ENCODE data around the gene CALU.

Gene CALU
- 45.5 to 47.8 reads per million in 2 donors for total RNA-seq

DNA sequence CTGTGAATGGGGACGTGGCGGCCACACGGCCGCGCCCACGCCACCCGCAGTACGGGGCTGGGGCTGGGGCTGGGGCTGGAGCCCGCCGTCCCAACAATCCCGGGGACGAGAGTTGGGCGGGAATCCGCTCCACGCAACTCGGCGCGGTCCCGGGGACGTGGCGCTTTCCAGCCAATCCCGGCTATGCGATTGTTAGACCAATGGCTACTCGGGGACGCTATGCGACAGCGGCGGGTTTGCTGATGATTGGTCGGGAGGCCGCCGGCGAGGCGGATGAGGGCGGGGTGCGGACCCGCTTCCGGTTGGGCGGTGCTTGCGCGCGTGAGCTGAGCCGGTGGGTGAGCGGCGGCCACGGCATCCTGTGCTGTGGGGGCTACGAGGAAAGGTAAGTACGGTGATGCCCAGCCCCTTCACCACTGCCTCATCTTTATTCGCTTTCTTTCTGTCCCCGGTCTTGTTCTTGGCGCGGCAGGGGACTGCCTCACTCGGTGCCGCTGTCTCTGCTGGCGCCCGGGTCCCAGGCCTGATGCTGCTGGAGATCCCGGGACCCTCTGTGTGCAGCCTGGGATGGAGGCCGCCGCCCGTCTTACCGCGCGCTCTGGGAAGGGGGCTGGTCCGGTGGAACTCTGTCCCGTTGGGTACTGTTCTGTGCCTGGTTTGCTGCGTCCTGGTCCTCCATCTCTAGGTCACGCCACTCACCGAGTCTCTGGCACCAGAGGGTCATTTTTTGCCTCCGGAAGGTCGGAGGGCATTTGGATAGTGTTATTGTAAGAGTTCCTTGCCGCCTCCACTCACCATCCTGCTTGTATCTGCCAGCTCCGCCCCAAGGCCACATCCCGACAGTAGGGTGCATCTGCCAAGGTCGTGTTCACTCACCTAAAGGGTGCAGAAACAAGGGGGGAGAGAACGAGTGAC, at the start of gene CALU:
TSS of gene CALU (plus strand) at position 312 of the 915 bp plus-strand sequence. CDS start 9,225 bp downstream, outside the sequence.
- DNase-seq: peak; percentile 94

DNA sequence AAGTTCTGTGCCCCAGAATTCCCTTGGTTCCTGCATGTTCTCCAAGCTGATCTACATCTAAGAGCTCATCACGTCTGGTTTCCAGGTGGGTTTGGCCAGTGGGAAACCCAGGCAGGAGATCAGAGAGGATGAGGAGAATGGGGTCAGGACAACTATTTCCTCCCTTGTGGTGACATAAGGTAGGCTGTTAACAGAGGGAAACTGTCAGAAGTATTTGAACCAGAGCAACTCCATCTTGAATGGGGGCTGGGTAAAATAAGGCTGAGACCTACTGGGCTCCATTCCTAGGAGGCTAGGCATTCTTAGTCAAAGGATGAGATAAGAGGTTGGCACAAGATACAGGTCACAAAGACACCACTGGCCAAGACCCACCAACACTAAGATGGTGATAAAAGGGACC, 47.9 kb upstream of the CALU start:
- DNase-seq: no peak

DNA sequence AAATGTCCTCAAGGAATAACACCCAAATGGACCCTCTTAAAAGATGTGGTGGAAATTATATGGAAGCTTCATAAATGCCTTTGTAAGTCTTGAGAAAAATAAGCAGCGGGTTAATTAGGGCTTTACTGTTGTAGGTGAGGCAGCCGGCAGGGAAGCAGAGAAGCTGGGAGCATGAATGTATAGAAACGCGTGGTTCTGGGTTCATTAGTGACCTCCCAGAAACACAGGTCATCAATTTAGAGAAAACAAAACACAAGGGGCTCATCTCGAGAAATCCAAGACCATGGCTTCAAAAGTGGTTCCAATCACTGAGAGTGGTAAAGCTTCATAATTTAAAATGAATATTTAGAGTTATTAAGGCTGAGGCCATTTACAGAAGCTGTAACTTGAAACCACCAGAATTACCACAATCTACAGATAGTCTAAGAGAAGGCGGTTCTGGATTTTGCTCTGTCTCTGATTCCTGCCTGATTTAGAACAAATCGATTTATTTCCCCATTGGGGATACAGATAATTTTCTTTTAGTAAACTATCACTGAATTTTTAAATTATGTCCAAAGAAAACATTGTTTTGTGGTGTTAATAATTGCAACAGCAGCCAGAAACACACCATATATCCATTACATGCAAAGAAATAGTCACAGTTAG, 46.4 kb upstream of the CALU start:
- DNase-seq: no peak

DNA sequence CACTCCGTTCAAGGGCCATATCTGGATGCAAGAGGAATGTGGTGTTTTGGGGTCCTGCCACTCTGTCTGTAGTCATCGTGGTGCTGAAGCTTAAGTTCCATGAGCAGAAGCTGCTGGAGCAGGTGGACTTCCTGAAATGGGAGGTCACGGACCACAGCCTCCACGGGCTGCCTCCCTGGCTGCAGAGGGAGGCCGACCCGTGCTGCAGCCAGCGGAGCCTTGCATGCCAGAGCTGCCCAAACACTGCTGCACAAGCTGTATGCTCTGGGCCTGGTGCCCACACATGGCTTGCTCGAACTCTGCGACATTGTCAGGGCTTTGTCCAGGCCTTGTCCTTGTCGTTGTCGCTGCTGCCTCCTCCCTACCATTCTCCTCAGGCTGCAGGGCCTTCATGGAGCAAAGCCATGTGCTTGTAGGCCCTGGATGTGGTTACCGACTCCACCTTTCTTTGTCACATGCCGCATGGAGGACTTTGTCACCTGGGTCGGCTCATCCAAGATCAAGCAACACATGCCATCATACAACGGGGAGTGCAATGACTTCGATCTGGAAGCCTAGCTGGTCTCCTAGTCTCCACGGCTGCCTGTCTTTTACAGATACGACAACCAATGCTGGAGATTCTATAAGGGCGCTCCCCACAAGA, 45.7 kb upstream of the CALU start:
- no peak for DNase-seq

DNA sequence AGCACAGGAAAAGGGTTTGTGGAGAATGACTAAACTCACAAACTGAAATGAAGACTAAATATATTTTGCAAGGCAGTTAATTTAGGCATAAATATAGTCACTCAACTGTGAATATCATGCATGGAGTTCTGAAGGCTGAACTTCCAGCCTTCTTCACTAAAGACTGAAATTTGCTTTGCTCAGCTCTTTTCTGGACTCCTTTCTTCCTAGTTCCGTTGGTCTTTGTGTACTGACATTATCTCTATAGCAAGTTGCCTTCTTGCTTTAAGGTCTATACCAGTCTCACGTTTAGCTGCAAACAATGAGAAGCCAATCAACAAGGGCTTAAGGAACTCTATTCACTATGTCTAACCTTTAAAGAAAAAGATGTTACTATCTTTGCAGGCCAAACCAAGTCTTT, 44.4 kb upstream of the CALU start:
- DNase-seq: no peak

DNA sequence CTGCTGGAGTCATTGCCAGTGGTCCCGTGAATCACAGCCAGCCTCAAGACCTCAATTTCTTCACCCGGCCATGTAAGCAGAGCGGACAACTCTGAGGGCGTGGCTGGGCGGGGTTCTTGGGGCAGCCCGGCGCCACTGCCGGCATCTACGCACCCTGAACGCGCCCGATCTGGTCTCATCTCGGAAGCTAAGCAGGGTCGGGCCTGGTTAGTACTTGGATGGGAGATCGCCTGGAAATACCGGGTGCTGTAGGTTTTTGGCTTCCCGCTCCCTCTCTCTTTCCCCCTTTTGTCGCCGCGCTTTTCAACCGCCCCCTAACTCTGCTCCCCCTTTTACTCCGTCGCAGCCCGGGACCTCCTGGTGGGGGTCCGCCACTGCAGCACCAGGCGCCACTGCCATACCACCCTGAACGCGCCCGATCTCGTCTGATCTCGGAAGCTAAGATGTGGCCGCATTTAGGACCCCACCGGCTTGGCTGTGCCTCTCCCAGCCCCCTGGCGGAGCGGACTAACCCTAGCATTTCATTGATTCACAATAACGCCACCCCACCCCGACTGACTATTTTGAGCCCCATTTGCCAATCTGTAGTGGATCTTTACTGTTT, 41.8 kb upstream of the CALU start:
- DNase-seq: no peak

DNA sequence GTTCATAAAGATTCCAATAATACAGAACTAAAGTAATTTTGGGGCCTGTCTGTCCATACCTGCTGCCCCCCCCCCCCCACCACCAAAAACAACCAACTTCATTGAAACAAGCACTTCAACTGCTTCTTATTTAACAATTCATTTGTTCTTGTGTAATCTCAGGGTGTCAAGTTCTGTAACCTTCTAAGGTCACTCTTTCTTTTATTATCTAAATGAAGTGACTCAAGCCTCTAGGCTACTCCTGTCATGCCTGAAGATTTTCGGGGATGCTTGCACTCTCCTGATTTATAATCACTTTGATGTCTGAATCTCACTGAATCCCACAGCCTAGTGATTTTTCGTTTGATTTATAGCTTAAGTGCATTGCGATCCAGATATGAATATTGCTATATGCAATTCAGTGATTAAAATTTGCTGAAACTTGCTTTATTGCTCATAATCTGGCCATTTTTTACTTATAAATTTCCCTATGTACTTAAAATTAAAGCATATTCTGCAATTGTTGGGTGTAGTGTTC, 39.9 kb upstream of the CALU start:
- DNase-seq: no peak

DNA sequence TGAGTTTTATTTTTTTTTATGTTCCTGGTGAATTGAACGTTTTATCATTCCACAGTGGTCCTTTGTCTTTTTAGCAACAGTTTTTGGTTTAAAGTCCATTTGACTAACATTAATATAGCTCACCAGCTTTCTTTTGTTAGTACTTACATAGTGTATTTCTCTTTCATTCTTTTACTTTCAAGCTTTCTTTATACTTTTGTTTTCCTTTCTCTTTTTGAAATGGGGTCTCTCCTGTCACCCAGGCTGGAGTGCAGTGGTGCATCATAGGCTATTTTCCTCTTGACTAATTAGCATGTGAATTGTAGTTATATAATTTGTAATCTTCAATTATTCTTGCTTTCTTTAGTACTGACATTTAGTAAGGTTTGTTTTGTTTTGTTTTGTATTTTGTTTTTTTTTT, 39.3 kb upstream of the CALU start:
- no peak for DNase-seq

DNA sequence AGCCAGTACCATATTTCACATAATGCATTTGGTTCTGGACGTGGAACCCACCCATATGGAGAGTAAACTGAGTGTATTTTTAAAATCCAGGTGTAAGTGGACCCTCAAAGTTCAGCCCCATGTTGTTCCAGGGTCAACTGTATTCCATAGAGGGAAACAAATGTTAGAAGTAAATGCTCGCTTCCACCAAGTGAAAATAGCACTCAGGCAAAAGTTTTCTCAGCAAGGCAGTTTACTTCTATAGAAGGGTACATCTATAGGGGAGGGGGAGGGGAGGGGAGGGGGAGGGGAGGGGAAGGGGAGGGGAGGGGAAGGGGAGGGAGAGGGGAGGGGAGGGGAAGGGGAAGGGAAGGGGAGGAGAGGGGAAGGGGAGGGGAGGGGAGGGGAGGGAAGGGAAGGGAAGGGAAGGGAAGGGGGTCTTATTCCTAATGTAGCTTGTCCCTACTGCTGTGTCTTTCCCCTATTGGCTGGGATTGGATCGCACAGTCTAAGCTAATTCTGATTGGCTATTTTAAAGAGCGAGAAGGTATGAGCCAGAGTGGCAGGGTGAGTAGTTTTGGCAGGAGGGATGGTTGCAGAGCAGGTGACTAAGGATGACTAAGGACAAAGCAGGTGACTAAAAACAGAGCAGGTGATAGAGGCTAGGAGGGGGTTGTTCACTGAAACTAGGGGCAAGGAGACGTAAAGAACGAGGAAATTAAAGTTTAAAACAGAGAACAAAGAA, 37.9 kb upstream of the CALU start:
- DNase-seq: no peak

DNA sequence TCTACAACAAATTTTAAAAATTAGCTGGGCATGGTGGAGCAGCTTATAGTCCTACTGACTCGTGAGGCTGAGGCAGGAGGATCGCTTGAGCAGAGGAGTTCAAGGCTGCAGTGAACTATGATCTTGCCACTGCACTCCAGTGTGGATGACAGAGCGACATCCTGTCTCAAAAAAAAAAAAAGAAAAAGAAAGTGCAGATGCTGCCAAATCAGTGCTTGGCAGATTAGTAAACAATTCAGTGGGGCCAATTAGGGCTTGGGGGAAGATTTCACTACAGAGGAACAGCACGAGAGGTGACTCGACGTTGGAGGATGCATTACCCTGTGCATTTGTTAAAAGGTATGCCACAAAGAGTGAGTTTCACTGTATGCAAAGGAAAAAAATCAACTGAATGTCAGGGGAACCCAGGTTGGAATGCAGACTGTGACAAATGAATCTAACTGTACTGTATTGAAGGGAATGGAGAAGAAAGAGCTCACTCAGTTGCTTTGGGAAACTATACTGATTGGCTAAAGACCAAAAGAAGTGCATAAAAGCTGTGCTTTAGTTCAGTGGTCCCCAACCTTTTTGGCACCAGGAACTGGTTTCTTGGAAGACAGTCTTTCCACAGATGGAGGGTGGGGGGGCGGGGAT, 35.4 kb upstream of the CALU start:
- no peak for DNase-seq

DNA sequence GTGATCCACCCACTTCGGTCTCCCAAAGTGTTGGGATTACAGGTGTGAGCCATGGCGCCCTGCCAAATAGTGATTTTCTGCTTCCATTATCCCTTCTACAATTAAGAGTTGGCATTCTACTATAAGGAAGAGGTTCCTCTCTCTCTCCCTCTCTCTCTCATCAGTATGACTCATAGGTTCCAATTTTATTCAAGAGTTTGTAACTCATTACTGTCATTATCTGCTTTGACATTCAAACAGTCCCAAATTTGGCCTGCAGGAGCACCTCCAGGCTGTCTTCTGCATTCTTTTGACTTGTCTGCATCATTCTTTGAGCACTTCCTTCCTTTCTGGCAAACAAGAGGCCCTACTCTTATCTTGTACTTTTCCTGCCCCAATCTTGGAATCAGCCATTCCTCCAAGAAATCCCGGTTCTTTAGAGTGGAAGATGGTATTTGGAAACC, 33.2 kb upstream of the CALU start:
- no peak for DNase-seq

DNA sequence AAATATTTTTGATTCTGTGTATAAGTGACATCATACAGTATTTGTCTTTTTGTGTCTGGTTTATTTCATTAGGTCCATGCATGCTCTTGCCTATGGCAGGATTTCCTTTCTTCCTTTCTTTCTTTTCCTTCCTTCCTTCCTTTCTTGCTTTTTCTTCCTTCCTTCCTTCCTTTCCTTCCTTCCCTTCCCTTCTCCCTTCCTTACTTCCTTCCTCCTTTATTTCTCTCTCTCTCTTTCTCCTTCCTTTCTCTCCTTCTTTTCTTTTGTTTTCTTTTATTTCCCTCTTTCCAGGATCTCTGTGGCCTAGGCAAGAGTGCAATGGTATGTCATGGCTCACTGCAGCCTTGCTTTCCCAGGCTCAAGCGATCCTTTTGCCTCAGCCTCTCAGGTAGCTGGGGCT, 31.4 kb upstream of the CALU start:
- DNase-seq: no peak

DNA sequence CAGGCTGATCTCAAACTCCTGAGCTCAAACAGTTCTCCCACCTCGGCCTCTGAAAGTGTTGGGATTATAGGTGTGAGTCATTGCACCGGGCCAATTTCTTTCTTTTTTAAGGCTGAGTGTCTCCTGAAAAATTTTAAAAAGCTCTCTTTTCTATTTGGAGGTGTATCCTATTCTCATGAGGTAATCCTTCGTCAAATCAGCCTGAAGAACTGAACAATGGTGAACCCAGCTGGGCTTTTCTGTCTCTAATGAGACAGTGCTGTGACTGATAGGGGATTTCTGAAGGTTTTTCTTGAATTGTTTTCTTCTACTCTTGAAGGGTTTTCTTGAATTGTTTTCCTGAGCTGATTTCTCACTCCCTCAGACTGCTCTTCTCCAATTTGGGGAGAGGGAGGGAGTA, 30.9 kb upstream of the CALU start:
- DNase-seq: no peak

DNA sequence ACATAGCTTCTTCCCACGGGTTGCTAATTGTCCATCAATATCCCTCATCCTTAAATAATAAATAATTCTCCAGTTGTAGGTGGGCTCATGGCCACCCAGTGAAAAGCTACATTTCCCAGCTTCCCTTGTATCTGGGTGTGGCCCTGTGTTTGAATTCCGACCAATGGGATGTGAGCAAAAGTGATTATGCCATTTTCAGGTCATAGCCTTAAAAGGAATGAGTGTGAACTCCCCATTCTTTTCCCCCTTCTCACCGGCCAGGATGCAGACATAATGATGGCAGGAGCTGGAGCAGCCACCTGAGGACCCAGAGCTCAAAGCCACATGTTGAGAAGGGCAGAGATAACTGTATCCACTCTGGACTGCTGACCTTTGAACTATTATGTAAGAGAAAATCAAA, 30.3 kb upstream of the CALU start:
- no peak for DNase-seq

DNA sequence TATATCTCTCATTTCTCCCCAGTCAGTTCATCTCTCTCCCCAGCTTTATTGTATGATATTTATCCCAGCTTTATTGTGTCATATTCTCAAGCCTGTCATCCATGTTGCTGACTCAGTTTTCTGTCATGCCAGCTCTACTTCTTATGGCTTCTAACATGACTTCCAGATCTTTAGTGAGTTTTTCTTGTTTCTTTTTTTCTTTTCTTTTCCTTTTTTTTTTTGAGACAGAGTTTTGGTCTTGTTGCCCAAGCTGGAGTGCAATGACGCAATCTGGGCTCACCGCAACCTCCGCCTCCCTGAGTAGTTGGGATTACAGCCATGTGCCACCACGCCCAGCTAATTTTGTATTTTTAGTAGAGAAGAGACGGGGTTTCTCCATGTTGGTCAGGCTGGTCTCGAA, 28.7 kb upstream of the CALU start:
- DNase-seq: no peak

DNA sequence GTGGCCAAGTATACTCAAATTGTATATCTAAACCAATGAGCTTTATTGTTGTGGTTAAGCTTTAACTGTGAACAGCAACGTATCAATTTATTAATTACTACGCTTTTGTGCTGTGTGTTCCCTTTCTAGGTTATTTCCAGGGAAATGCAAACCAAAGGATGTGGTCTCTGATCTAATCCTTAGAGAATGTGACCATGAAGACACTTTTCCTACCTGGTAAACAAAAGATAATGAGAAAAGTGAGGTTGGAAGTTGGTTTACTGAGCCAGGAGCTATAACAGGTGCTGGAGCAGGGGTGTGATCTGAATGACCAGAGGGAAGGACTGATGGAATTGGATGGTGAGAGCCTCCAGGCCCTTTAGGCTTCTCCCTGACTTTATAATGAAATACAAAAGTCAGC, 25.4 kb upstream of the CALU start:
- DNase-seq: no peak

DNA sequence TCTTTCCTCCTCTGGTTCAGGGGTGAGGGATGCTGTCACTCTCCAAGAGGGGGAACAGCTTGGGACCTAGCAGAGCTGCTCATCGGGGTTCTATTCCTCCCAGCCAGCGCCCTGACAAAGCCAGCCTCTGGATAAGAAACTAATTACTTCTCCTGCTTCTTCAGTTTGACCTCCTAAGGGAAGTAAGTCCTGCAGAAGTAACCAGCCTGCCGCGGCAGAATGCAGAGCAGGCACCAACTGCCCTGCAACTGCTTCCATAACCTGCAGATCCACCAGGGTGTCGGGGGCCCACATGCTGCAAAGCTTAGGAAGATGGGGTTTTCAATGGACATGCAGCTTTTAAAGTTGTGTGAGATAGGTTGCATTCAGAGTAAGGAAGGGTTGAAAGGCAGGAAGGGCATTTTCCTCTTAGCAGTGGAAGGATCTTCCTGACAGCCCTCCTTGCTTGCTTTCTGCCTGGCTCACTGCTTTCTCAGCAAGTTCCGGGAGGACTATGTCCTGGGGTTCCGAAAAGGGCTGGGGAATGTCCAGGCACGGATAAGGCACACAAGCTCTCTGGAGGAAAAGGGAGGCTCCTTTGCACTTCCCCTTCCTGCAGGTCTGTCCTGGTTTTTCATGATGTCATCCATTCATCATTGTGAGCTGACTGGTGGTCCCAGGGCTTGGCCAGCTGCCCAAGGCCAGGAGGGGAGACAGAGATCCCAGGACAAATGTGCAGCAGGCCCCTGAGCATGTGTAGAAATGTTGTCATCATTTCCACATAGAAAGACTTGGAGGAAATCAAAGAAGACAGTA, 24.3 kb upstream of the CALU start:
- DNase-seq: no peak

DNA sequence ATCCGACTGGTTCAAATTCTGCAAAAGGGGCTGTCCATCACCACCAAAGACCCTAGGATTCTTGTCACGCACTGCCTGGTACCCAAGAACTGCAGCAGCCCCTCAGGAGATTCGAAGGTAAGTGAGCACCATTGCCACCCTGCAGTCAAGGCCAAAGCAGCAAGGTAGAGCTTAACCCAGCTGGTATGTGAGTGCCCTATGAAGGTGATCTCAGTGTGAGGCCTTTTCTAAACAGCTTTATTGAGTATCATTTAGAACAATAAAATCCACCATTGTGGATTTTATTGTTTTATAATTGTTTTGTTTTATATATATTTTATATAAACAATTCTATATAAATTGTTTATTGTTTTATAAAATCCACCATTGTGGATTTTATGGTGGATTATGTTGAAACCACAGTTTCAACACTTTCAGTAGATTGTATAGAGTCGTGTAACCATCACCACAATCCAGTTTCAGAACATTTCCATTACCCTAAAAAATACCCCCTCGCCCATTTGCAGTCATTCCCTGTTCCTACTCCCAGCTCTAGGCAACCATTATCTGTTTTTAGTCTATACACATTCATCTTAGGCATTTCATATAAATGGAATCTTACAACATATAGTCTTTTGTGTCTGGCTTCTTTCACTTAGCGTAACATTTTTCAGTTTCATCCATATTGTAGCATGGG, 20.1 kb upstream of the CALU start:
- DNase-seq: no peak

DNA sequence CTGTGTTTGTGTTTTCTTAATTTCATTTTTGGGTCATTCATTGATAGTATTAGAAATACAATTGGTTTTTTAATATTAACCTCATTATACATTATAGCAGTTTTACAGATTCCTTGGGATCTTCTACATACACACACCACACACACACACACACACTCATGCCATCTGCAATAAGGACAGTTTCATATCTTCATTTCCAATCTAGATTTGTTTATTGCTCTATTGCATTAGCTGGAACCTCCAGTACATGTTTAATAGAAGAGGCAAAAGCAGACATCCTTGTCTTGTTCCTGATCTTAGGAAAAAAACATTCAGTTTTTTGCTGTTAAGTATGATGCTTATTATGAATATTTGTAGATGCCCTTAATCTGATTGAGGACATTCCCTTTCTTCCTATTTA, 17.8 kb upstream of the CALU start:
- DNase-seq: no peak

DNA sequence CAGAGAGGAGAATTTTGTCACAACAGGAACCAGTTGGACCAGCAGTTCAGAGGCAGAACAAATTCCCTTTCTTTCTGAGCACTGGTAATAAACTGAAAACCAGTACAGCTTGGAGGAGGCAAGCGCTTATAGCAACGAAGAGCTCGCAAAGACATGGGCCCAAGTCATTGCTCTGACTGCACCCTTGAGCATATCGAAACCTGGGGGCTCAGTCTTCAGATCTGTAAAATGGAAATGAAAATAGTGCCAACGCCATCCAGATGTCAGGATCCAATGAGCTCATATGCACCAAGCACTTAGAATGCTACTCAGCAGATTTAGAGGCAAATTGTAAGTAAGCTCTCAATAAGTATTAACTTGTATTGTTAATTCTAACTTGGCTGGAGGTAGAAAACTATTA, 14.4 kb upstream of the CALU start:
- no peak for DNase-seq

All from activated gamma-delta T cell (primary cell).